ENCODE data around the gene TEX22.

Gene TEX22

GRCh38 chr14:105367116-105368031 lies 31.0 kb upstream of the TEX22 start:
- peaks cover 5% of the 10 kb centered on the region for H3F3A ChIP-seq (ENCODE audit: control insufficient read depth, insufficient read depth)
- no peaks in the 10 kb centered on the region for H4K20me1 ChIP-seq (ENCODE audit: control insufficient read depth, insufficient read depth, low read depth, low read length)
- H3K36me3 ChIP-seq (ENCODE audit: control insufficient read depth, low read length), result no peaks in the 10 kb centered on the region
- H3K79me2 ChIP-seq (ENCODE audit: control insufficient read depth, low read length), result no peaks in the 10 kb centered on the region
- no peak overlapping the region for H3K4me3 ChIP-seq (ENCODE audit: low read length)
- H3K4me1 ChIP-seq (ENCODE audit: control insufficient read depth, low read length), result peaks cover 13% of the 10 kb centered on the region
- peaks cover 6% of the 10 kb centered on the region; the same call in 1 of the 2 replicates for H3K27me3 ChIP-seq (ENCODE audit: control insufficient read depth, low read length)
- no peaks in the 10 kb centered on the region for H3K9me3 ChIP-seq (ENCODE audit: control insufficient read depth, insufficient read depth, low read length)
- TF ChIP-seq CTCF (IDR thresholded peaks at IDR 0.05; ENCODE audit: low read depth, low read length, poor library complexity, severe bottlenecking) (no peak), EZH2phosphoT487 (IDR thresholded peaks at IDR 0.05; ENCODE audit: borderline replicate concordance, low read length) (no peak)
- H3K27ac ChIP-seq (ENCODE audit: low read depth, low read length), result no peak overlapping the region
- H3K9me2 ChIP-seq (replicated peaks; ENCODE audit: control insufficient read depth, low read length), result no peaks in the 10 kb centered on the region
- no peak overlapping the region for H3K4me2 ChIP-seq (ENCODE audit: low read length)

GRCh38 chr14:105368032-105368417 lies 30.3 kb upstream of the TEX22 start:
- Histone ChIP-seq H3K27ac (ENCODE audit: low read depth, low read length) (no peak overlapping the region), H3F3A (ENCODE audit: control insufficient read depth, insufficient read depth) (peaks cover 5% of the 10 kb centered on the region), H3K36me3 (ENCODE audit: control insufficient read depth, low read length) (no peaks in the 10 kb centered on the region), H4K20me1 (ENCODE audit: control insufficient read depth, insufficient read depth, low read depth, low read length) (no peaks in the 10 kb centered on the region), H3K27me3 (ENCODE audit: control insufficient read depth, low read length) (peaks cover 6% of the 10 kb centered on the region; the same call in 1 of the 2 replicates), H3K9me3 (ENCODE audit: control insufficient read depth, insufficient read depth, low read length) (no peaks in the 10 kb centered on the region), H3K4me3 (ENCODE audit: low read length) (no peak overlapping the region), H3K4me1 (ENCODE audit: control insufficient read depth, low read length) (peaks cover 13% of the 10 kb centered on the region), H3K4me2 (ENCODE audit: low read length) (no peak overlapping the region), H3K79me2 (ENCODE audit: control insufficient read depth, low read length) (no peaks in the 10 kb centered on the region), H3K9me2 (replicated peaks; ENCODE audit: control insufficient read depth, low read length) (no peaks in the 10 kb centered on the region)
- TF ChIP-seq EZH2phosphoT487 (IDR thresholded peaks at IDR 0.05; ENCODE audit: borderline replicate concordance, low read length) (no peak), CTCF (IDR thresholded peaks at IDR 0.05; ENCODE audit: low read depth, low read length, poor library complexity, severe bottlenecking) (no peak)

GRCh38 chr14:105368426-105368825 lies 29.9 kb upstream of the TEX22 start:
- no peak overlapping the region for H3K27ac ChIP-seq (ENCODE audit: low read depth, low read length)

More at GRCh38 chr14:105368426-105368825, 29.9 kb upstream of the TEX22 start:
- no peaks in the 10 kb centered on the region for H3K79me2 ChIP-seq (ENCODE audit: control insufficient read depth, low read length)
- H3K9me3 ChIP-seq (ENCODE audit: control insufficient read depth, insufficient read depth, low read length), result no peaks in the 10 kb centered on the region
- peaks cover 5% of the 10 kb centered on the region; the same call in 1 of the 2 replicates for H3K27me3 ChIP-seq (ENCODE audit: control insufficient read depth, low read length)
- TF ChIP-seq CTCF (IDR thresholded peaks at IDR 0.05; ENCODE audit: low read depth, low read length, poor library complexity, severe bottlenecking), result no peak
- TF ChIP-seq EZH2phosphoT487 (IDR thresholded peaks at IDR 0.05; ENCODE audit: borderline replicate concordance, low read length), result no peak
- peaks cover 5% of the 10 kb centered on the region for H3F3A ChIP-seq (ENCODE audit: control insufficient read depth, insufficient read depth)
- H3K4me2 ChIP-seq (ENCODE audit: low read length), result no peak overlapping the region
- H3K4me1 ChIP-seq (ENCODE audit: control insufficient read depth, low read length), result peaks cover 13% of the 10 kb centered on the region
- no peaks in the 10 kb centered on the region for H3K9me2 ChIP-seq (replicated peaks; ENCODE audit: control insufficient read depth, low read length)
- H3K36me3 ChIP-seq (ENCODE audit: control insufficient read depth, low read length), result no peaks in the 10 kb centered on the region
- H3K4me3 ChIP-seq (ENCODE audit: low read length), result no peak overlapping the region
- no peaks in the 10 kb centered on the region for H4K20me1 ChIP-seq (ENCODE audit: control insufficient read depth, insufficient read depth, low read depth, low read length)
